GM18505 (cell line): Measurements from ENCODE around the gene FUS.
"Not testable (repeated sequence)": the region's sequence is repeated elsewhere in the genome, so short reads cannot be mapped to it uniquely, and the experiment has no call there.

Experiments used
- ATAC-seq: cut with Tn5 transposase; IDR thresholded peaks from one replicate; pipeline ENCODE4 v1.9.1; 2021; ENCODE audit not compliant: unreplicated experiment
- POLR2A ChIP-seq: IDR thresholded peaks from 4 replicates; pipeline ENCODE4 v1.6.1; 2011; ENCODE audit warnings: borderline replicate concordance; ENCODE audit not compliant: insufficient read depth, insufficient read length; ENCODE audit errors: extremely low read depth

FUS gene

DNA sequence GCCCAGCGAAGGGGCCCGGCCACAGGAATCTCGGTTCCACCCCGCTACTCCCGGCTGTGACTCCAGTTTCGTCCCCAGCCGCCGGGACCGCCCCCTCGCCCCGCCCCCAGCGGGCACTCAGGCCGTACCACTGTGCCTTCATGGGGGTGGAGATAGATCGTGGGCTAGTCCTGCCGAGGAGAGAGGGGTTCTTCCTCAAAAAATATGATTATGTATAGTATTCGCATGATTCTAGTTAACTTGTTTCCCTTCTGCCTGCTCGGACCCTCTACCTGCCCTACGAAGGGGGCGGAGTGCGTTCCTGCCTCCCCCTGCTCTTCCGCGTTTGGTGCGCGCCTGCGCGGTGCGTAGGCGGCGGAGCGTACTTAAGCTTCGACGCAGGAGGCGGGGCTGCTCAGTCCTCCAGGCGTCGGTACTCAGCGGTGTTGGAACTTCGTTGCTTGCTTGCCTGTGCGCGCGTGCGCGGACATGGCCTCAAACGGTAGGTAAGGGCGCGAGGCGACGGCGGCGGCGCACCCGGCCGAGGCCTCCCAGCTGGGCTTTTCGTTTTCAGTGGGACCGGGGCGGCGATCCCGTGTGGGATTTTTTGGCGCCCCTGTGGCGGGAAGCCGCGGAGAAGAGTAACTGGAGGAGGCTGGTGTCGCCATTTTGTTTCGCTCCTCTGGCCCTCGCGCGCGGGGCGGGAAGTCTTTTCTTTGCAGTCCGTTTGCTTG, at the start of gene FUS:
FUS (plus strand) TSS at position 393 of the 713 bp plus-strand sequence; CDS start at position 469, 76 bp downstream.
- TF ChIP-seq POLR2A, result peak; percentile 100

DNA sequence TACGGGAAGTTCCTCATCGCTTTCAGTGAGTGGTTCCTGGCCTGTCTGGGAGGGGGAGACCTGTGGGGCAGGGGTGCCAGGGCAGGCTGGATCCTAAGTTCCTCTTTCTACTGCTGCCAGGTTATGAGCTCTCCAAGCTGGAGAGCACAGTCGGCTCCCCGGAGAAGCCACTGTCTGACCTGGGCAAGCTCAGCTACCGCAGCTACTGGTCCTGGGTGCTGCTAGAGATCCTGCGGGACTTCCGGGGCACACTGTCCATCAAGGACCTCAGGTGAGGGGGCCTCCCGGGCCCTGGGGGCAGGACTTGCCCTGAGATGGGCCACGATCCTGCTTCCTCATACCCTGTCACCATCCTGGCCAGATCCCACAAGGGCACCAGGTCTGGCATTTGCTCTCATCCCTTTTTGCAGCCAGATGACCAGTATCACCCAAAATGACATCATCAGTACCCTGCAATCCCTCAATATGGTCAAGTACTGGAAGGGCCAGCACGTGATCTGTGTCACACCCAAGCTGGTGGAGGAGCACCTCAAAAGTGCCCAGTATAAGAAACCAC, 49.5 kb upstream of the FUS start:
- no peak for ATAC-seq
- no peak for TF ChIP-seq POLR2A

More for the DNA sequence above, at the start of gene FUS:
- ATAC-seq, result peak; percentile 60

DNA sequence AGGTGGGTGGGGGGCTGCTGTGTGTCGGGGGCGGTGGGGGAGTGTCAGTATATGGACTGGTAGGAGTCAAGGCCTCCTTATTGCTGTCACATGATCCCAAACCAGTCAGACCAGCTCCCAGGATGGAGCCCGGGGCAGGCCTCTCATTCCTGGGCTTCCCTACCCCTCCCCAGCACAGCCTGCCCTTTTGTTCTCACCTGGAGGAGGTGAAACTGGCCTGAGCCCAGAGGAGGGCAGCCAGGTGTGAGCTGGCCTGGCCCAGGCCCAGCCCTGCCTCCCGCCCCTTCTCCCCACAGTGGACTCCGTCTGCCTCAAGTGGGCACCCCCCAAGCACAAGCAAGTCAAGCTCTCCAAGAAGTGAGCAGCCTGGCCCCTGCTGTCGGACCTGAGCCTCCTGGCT, 49.0 kb upstream of the FUS start:
- TF ChIP-seq POLR2A, result no peak
- ATAC-seq, result no peak

DNA sequence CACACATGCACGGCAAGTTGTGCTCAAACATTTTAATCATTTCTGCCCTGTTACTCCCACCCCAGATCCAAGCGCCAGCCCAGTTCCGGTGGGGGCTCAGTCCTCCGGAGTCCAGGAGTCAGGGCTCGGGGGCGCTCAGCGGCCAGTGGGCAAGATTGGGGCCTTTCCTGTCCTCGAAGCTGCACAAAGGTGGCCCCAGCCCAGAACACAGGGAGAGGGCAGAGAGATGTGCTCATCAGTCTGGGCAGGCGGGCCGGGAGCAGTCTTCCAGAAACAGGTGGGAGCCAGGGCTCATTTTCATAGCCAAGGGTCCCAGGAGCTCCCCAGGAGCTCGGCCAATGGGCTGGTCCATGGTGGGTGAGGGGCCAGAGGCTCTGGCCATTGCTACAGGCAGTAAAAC, 48.5 kb upstream of the FUS start:
- ATAC-seq, result no peak
- no peak for TF ChIP-seq POLR2A

DNA sequence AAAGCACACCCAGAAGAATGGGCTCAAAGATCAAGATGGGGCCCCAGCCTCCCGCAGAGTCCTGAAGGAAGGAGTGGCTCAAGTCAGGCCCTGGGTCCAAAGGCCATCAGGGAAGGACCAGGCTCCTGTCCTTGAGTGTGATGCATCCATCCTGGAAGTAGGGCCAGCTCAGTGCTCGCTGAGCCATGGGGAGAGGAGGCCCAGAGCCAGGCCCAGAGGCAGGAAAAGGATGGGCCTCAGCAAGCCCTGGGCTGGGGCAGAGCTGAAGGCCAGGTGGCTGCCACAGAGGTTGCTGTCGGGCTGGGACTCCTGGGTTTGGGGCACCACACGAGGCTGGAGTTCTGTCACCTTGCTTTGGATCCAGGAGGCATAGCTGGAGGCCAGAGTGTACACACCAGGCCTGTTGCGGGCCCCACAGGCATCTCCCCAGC, 48.1 kb upstream of the FUS start:
- ATAC-seq, result no peak

DNA sequence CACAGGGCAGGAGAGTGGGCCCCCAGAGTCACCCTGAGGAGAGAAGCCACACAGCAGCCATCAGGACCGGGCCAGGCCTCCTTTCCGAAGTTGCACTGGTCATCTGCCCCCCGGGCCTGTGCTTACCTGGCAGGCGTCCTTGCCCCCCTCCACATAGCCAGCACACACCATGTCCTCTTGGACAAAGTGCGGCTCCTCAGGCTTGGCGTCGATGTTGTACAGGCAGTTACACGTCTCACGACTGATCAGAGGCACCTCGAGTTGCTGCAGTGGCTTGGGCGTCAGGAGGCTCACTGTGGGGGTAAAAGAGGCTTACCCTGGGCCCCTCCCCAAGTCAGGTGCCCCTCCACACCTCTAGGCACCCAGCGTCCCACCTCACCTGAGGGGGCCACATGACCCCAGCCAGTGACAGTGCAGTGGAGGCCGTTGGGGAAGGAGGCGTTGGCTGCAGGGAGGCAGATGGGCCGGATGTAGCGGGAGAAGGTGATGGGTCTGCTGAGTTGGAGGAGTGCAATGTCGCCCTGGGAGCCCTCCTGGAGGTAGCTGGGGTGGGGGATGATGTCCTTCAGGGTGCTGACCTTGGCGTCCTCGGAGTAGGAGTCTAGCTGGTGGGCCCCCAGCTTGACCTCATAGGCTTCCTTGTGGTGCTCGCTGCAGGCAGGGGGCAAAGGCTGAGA, 47.5 kb upstream of the FUS start:
- TF ChIP-seq POLR2A, result no peak
- ATAC-seq, result no peak

More for the DNA sequence above, 48.1 kb upstream of the FUS start:
- TF ChIP-seq POLR2A, result no peak

DNA sequence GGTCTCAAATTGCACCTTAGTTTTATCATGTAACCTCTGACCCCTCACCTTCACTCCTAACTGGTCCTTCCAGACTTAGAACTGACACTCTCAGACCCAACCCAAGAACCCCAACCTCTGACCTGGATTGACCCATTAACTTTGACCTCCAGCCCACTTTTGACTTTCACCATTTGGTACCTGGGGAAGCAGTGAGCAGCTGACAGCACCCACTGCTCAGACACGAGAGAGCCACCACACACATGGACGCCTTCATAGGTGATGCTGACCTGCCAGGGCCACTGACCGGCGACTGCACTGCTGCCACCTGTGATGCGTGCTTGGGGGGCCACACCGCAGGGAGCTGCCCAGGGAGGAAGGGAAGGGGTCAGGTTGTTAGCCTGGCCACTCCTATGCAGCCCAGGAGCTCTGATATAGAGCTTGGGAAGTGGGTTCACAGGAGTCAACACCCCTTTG, 46.9 kb upstream of the FUS start:
- ATAC-seq, result no peak
- no peak for TF ChIP-seq POLR2A

DNA sequence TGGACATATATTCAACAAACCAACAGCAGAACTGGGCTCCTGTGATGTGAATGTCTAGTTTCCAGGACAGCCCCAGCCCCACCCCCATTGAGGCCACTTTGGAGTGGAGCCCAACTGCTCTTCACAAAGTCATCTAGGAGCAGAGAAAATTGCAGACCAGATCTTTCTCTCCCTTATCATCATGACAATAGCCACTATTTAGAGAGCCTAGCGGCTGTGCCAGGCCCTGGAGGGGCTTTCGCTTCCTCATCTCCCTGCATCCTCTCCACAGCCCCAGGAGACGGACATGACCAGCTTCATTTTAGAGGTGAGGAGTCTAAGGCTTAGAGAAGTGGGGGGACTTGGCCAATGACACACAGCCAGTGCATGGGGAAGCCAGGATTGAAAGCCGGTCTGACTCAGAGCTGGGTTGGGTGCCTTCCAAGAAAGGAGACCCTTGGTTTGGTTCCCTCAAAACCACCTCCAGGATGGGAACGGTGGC, 45.8 kb upstream of the FUS start:
- no peak for TF ChIP-seq POLR2A
- no peak for ATAC-seq

DNA sequence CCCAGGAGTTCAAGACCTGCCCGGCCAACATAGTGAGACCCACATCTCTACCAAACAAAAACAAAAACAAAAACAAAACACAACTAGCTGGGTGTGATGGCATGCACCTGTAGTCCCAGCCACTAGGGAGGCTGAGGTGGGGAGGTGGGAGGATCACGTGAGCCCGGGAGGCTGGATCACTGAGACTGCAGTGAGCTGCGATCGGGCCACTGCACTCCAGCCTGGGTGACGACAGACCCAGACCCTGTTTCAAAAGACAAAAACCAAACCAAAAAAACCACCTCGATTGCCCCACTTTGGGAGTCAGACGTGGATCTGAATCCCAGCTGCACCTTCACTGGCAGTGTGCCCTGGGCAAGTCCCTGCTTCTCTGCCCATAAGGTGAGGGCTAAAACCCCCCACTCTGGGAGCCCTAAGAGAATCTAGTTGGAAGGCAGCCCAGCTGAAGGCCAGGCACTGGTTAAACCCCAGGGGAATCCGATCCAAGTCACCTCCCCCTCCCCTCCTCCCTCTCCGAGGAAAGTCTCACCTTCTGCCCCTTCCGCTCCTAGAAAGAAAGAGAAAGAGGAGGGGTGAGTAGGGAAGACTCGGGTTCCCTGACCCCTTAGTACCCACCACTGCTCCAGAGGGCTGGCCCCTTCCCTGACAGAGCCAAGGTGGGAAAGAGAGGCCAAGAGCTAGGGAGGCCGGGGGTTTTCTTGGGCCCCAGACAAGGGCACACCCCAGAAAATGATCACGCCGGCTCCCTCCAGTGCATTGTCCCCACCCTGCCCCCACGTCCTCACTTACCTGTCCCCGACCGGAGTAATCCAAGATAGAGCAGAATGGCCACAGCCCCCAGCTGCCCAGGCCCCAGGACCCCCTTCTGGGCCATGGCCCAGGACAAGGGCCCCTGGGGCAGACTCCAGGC, 45.1 kb upstream of the FUS start:
- no peak for ATAC-seq
- TF ChIP-seq POLR2A, result no peak

DNA sequence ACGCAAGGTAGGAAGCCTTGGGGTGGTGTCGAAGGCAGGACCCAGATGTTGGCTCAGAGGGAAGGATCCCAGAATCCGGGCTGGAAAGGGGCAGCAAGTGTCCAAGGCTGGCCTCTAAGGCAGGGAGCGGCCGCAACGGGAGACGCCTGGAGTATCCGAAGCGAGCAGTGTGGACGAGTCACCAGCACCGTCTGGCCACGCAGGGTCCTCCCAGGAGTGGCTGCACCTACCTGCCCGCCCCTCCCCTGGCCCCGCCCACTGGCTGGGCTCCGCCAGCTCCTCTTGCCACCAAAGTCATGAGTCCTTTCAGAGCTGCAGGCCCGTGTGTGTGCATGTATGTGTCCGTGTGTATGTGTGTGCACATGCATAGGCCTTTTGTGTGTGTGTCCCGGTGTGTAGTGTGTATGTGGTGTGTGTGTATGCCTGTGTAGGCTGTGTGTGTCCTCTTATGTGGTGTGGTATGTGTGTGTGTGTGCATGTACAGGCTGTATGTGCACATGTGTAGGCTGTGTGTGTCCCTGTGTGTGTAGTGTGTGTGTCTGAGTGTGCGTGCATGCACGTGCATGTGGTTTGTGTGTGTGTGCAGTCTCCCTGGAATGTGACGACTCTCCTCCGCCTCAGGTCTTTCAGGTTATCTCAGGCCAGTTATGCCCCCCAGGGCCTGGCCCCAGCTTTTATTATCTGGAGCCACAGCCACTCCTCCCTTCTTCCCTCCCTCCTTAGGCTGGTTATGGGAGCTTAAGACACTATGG, 44.2 kb upstream of the FUS start, which contains the start of gene PRSS8:
PRSS8 (minus strand) TSS at position 193 of the 752 bp plus-strand sequence. CDS start 229 bp downstream, outside the sequence.
- no peak for ATAC-seq

DNA sequence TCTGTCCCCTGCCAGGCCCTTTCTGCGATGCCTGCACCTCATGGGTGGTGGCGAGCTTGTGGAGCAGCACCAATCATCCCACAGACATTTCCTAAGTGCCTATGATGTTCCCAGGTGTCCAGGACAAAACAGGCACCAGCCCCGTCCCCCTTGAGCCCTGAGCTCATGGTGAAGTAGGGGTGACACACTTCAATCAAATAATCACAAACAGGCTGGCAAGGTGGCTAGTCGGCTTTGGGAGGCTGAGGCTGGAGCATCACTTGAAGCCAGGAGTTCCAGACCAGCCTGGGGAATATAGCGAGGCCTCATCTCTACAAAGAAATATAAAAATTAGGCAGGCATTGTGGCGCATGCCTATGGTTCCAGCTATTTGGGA, 43.7 kb upstream of the FUS start:
- TF ChIP-seq POLR2A, result no peak
- no peak for ATAC-seq

More for the DNA sequence above, 44.2 kb upstream of the FUS start, which contains the start of gene PRSS8:
- no peak for TF ChIP-seq POLR2A

DNA sequence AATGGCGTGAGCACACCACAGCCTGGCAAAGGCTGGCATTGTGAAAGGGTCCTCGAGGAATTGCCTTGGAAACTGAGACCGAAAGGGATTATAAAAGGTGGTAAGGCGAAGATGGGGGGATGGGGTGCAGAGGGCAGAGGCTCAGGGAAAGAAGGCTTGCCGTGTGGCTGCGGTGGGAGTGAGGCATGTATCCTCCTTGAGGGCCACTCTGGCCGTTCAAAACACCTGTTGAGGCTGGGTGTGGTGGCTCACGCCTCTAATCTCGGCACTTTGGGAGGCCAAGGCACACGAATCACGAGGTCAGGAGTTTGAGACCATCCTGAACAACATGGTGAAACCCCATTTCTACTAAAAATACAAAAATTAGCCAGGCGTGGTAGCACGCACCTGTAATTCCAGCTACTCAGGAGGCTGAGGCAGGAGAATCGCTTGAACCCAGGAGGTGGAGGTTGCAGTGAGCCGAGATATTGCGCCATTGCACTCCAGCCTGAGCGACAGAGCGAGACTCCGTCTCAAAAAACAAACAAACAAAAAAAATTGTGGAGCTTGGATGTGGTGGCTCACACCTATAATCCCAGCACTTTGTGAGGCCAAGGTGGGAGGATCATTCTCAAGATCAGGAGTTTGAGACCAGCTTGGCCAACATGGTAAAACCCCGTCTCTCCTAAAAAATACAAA, 43.0 kb upstream of the FUS start:
- not testable (repeated sequence) for ATAC-seq
